Activated effector memory CD4-positive, alpha-beta T cell treated with anti-CD3 and anti-CD28 coated beads, Interleukin-2, amount 50 U/mL, for 16 hours (primary cell): Measurements from ENCODE around the gene CUBN.

ENCODE experiments used
- DNase-seq: peaks from one replicate; pipeline ENCODE4 v3.0.0-alpha.2; 2020

CUBN gene

DNA sequence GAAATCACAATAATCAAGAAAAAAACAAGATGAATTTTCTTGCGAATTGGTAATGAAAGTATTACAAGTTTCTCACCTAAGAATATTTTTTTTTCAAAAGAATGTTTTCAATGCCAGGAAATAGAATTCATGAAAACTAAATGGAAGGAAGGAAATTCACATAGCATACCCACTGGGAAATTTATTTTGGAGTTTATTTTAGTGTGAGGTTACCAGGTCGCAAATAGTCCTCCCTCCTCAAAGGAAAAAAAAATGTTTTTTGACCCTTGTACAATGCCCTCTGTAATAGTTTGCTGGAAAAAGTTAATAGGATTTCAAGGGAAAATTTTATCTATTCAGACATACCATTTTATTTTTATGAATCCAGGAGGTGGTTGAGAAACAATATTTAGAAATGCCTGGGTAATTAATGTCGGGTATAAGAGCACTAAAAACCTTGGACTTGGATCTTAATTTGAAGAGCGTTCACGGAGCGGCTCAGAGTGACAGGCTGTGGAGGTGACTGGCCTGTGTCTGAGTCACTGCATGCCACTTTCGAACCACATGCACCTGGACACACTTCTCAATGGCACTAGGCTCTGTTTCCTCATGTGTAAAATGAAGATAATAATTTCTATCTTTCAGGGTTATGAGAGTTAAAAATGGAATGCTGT lies 28.2 kb downstream of the CUBN start:
- DNase-seq, result no peak

GRCh38 chr10:17100586-17100985 lies 29.0 kb downstream of the CUBN start:
- DNase-seq, result no peak

DNA sequence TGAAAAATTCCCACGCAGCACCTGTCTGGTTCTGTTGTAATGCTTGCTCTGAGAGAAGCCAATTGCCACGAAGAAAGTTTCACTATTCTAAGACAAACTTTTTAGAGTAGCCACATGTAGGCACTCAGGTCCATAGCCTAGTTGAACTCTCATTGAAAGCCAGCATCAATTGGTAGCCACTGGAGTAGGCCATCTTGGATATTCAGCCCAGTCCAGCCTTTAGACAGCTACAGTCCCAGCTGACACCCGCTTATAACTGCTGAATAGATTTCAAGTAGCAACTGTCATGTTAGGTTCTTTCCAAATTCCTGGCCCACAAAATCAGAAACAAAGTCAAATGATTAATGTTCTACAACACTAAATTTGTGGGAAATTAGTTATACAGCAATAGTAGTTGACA lies 31.6 kb downstream of the CUBN start:
- DNase-seq, result no peak

GRCh38 chr10:17094844-17095243 lies 34.8 kb downstream of the CUBN start:
- no peak for DNase-seq

- no peak for DNase-seq
These were observed 36.4 kb downstream of the CUBN start for GRCh38 chr10:17092986-17093803.

GRCh38 chr10:17092216-17092944 lies 37.2 kb downstream of the CUBN start:
- no peak for DNase-seq

- DNase-seq, result no peak
These were observed 41.3 kb downstream of the CUBN start for GRCh38 chr10:17088118-17088806.

DNA sequence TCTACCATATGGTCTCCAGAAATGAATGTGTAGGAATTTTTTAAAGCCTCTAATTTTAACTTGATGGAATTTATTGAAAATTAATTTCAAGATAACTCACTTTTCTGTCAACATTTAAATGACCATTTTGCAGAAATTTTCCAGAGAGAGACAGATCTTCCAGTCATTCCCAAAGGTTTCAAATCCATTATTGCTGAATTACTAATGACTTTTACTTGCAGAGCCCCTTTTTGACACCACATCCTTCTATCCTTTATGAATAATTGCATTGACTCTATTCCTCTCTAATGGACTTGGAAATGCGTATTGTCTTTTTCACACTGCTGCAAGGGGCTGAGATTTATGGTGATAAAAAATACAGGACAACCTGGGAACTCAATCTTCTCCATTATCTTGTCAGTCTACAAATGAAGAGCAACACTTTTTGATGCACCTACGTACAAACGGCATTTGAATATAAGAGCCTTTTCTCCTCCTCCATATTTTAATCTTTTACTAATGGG lies 42.7 kb downstream of the CUBN start:
- DNase-seq, result no peak

DNA sequence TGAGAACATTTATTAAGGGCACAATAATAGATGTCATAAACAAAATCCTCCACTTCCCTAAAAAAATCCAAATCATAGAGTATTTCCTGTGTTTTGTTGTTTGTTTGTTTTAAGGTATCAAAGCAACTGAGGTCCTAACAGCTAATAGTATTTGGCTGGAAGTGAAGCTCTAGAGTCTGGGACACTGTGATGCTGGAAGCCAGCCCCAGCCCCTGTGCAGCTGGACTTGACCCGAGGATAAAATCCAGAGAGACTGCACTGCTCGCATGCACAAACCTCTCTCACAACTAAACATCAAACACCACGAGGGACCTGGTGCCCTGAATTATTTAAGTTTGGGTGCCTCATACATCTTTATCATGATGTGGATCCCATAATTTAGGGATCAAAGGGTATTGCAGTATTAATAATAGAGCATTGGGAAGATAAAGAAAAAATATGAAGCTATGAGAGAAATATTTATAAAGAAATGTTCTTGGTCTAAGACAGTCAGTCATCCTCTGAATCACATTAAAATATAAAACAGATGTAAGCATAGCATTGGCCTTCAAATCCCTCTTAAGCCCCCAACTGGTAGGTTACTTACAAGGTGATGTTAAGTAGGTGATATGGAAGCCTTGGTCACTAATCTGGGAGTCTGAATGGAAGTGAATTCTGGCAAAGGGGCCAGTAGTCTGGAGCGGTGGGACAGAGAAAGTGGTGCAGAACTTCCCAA lies 44.4 kb downstream of the CUBN start:
- DNase-seq, result no peak

- DNase-seq, result no peak
These were observed 45.4 kb downstream of the CUBN start for GRCh38 chr10:17084258-17084657.

GRCh38 chr10:17081431-17081830 lies 48.2 kb downstream of the CUBN start:
- DNase-seq, result no peak

DNA sequence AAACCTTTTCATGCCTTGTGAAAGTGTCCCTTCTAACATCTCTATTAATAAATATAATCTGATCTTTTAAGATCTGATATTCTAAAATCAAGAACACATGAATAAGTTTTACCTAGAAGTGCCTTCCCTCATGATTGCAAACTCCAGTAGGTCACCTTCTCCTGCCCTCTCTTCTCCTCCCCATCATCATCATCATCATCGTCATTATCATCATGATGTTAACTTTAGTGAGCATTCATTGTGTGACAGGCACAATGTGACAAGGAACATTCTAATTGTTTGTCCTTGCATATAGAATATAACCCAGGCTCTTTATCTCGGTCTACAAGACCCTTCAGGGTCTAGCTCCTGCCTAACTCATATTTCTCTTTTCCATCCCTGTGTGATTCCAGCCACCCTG lies 51.7 kb downstream of the CUBN start:
- DNase-seq, result no peak

DNA sequence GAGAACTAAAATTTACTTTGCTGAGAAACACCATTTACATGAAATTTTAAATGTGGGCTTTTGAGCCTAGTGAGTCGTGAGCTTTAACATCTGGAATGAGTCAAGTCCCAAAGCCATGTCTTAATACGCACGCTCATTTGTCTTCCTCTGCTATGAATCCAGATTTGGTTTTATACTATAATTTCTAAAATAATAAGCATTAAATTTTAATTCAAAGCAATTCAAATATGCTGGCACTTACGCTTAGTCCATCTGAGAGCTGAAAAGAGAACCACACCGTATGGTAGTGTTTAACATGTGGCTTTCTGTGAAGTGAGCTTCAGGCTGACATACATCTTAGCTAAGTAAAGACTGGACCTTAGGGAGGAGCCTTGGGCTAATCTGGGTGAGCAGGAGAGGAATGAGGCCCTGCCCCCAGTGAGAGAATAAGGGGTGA lies 52.2 kb downstream of the CUBN start:
- no peak for DNase-seq

- DNase-seq, result no peak
These were observed 52.8 kb downstream of the CUBN start for GRCh38 chr10:17076626-17077345.

DNA sequence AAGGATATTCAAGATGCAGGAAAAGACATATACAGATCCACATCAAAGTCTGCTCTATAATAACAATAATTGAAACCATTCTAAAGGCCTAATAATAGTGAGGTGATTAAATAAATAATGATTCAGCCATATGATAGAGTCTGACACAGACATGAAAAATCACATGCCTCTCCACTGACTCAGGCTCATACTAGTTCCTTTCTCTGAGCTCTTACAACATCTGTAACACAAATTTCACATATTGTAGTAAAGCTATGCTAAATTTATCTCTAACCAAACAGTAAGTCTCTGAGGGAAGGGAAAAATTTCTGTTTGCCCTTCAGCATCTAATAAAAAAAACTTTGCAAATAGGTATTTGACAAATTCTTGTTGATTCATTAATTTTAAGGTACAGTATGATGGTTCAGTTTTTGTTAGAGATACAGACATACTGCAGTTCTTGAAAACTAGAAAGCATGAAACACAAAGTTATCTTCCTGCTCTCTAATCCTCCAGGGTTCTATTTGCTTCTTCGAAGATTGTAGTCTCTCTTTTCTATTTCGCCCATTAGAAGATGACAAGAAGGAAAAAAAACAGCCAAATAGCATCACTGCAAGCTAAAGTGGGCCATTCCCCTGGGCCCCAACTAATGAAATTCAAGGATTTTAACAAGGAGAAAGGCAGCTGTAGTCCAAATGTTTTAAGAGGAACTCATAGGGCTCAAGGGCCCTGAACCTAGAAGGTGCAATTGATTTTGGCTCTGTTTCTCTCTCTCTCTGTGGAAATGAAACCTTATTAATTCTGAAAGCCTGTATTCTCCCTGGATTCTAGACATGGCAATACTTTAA lies 53.9 kb downstream of the CUBN start:
- no peak for DNase-seq

DNA sequence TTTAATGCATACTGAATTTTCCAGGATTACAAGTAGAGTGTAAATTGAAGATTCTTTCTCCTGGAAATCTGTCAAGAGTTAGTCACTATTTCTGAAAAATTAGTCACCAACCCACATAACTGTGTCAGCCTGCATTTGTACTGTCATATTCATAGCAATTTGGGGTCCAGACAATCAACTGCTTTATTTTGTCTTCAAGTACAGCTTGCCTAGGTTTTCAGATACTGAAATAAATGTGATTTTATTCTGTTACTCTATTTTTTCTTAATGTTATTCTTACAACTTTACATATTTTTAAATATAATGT lies 55.1 kb downstream of the CUBN start:
- no peak for DNase-seq

- DNase-seq, result no peak
These were observed 55.7 kb downstream of the CUBN start for GRCh38 chr10:17073725-17074540.

- no peak for DNase-seq
These were observed 60.7 kb downstream of the CUBN start for GRCh38 chr10:17068953-17069352.

DNA sequence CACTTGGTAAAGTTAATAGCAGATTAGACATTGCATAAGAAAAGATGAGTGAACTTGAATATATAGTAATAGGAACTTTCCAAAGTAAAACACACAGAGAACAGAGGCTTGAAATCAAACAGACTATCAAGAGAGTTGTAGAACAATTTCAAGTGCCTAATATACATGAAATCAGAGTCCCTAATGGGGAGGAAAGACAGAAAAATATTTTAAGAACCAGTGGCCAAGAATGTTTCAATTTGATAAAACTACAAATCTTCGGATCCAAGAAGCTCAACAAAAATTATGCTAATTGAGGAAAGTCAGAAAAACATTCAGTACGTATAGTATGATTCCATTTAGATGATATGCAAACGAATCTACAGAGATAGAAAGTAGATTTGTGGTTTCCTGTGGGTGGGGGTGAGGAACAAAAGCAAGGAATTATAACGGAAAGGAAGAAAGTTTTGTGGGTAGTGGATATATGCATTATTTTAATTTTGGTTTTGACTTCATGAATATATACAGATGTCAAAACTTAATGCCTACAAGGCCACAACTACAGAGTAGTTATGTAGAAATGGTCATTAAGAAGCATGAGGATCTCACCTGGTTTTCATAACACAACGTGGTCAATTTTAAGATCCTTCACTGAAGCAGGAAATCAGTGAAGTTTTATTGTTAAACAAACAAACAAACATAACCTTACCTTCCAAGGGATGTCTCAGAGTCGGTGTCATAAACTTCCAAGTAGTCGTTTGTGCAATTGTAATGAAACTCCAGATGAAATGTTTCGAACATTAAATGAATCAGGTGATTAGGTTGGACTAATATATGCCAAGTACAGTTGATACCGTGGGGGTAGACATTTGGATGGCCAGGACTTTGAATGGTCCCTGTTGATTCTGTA lies 62.0 kb downstream of the CUBN start:
- no peak for DNase-seq
